GM21390 (cell line): ENCODE measurements around the gene ARL5C.

ENCODE experiments used
- ATAC-seq: cut with Tn5 transposase; IDR thresholded peaks from one replicate; pipeline ENCODE4 v1.9.1; 2021; ENCODE audit not compliant: unreplicated experiment

ARL5C gene

DNA sequence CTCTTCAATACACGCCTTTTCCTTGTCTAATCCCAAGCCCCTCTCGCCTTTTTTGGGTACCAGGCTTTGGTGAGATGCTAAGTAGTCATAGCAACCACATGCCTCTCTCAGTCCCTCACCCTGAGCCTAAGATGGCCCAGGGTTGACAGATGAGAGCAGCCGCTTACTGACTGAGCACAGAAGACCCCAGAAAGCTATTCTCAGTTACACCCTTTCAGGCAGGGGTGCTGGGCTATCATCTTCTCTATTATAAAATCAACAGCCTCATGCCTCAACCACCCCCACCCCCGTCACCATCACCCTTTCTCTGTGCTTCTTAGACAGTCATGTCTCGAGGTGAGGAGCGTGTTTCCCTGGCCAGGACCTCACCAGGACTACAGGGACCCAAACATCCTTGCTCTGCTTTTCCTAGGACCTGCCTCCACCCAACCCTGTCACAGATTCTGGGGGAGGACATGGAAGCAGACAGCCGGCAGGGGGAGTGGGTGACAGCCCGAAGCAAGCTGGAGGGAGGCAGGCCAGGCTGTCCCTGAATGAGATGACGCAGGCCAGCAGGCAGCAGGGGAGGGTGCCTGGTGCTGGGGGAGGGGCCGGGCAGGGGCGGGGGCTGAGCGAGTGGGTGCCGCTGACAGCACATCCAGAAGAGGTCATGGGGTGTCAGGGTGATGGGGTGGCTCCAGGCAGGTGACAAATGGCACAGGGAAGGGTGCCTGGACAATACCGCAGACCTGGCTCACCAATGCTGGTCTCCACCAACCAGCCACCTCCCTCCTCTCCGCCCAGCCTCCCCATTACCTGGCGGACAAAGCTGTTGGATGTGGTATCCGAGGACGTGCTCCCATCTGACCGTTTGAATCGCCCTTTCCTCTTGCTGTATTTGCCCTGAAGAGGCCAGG lies 28.4 kb upstream of the ARL5C start:
- no peak for ATAC-seq

DNA sequence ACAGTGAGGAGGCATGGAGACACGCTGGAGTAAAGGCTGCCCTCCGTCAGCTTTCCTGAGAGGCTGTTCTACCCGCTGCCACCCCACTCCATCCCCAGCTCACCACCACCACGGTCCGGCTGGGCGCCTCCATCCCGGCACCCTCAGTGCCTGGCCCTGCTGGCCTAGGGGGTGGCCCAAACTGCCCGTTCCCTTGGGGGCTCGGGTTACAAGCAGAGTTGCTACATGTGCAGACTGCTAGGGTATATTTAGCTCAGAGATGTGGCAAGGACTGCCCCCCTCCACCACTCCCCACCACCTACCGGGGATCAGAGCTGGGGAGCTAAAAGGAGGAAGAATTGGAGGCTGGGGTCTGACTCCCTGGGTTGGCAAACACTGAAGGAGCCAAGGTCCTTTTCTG lies 27.4 kb upstream of the ARL5C start:
- no peak for ATAC-seq

DNA sequence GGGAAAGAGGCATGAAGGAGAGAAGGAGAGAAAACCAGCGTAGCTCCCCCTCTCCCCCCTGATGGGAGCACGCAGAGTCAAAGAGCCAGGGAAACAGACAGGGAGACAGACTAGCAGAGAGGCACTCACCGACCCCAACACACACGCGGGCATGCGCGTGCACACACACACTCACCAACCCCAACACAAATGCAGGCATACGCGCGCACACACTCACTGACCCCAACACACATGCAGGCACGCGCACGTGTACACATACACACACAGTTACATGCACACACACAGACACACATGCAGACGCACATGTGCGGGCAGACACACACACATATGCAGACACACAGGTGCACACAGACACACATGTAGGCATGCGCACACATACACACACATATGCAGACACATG lies 26.9 kb upstream of the ARL5C start:
- ATAC-seq = no peak

DNA sequence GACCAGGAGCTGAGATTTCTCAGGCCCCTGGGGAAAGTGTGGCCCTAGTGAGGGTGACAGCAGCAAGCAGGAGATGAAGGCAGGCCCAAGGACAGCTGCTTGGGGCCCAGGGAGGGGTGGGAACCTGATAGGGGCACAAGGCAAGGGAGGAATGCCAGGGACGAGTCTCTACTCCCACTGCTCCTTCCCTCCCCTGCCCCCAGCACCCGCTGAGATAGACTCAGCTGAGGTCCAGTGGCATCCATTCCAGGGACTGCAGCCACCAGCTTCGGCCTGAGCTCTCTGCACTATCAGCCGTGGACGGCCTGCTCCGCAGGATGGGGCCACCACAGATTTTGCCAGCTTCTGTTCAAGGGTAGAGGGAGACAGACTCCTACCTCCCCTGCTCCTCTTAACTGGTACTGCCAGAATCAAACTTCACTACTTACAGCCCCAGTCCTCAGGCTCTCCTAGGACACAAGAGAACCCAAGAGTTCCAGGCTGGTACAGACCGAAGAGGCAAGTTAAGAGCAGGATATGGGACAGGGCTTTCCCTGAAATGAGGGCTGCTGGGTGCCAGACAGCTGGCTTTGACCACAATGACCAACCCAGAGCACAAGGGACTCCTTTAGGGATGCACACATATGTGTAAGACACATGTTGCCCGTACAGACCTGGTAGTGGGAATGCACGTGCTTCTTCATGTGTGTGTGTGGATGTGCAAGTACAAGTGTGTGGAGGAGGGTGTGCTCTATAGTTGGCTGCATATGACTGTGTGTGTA lies 26.0 kb upstream of the ARL5C start:
- ATAC-seq = no peak

DNA sequence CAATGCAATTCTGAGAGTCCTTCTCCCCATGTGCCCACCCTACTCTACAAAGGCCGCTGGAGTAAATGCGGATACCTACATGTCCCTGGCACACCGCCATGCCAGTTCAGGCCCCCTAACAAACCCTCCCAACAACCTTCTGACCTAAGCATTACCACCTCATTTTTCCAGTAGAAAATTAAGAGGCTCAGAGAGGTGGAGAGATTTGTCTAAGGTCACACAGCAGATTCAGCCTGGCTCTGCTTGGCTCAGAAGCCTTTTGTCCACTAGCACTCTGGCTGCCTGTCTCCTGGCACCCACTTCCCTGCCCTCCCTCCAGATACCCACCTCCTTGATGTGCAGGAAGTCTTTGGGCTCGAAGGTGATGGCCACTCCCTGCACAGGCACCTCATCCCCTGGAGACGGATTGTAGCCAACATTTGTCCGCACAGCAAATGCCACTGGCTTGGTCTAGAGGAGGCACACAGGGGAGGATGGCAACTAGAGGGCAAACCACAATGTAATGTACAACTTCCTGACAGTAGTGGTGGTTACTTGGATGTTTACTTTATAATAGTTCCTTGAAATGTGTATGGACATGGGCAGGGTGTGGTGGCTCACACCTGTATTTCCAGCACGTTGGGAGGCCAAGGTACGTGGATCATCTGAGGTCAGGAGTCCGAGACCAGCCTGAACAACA lies 21.3 kb upstream of the ARL5C start:
- no peak for ATAC-seq

DNA sequence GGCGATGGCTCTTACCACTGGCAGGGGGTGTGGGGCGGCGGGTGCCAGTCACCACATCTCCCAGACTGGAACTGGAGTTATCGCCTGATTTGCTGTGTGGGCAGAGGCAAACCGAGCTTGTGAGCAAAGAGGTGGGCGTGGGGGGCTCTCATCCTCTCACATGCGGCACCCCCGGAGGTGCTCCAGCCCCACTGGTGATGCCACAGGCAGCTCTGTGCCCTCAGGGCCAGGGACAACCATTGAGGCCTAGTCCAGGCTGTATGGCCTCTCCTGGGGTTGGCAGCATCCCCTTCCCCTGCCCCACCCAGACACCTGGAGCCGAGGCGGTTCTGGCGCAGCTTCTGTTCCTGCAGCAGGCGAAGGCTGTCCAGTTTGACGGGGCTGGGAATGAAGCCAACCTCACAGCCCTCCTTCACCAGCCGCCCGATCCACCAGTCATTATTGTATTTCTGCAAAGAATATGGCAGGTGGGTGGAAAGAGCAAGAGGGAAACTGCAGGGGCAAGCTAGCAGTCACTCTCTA lies 20.6 kb upstream of the ARL5C start:
- no peak for ATAC-seq

DNA sequence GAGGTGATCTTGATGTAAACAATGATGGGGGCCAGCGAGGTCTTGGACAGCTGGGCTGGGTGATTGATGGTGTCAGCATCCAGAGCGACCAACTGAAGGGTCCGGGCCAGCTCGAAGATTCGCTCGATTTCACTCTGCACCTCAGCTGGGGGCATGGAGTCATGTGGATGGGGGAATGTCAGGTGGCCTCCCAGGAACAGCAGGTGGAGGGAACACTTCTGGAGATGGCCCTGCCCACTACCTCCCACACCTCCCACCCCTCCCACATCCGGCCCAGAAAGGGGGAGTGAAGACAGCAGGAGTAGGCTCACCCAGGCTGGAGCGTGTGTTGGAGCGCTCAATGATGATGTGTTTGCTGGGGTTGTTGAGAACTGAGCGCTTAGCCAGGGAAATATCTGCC lies 17.8 kb upstream of the ARL5C start:
- no peak for ATAC-seq

DNA sequence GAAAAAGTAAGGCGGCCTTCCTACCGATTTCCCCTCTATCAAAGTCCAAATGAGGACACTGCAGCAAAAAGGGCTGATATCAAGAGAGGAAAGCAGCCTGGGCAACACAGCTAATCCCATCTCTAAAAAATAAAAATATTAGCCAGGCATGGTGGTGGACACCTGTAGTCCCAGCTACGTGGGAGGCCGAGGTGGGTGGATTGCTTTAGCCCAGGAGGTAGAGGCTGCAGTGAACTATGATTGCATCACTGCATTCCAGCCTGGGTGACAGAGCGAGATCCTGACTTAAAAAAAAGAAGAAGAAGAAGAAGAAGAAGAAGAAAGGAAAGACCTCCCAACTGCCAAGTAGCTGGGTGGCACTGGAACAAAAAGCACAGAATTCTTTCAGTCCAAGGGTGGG lies 17.1 kb upstream of the ARL5C start:
- ATAC-seq = no peak

DNA sequence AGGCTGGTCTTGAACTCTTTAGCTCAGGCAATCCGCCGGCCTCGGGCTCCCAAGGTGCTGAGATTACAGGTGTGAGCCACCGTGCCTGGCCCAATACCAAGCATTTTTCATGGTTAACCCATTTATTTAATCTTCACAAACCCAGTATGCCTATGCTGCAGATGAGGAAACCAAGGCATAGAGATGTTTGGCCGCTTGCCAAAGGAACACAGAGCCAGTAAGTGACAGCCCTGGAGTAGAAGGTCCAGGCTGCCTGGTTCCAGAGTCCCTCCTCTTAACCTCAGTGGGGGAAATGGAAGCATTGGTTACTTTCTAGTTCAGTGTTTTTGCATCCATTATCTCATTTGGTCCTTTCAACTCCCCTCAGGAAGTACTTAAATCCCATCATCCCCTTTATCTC lies 15.3 kb upstream of the ARL5C start:
- no peak for ATAC-seq

DNA sequence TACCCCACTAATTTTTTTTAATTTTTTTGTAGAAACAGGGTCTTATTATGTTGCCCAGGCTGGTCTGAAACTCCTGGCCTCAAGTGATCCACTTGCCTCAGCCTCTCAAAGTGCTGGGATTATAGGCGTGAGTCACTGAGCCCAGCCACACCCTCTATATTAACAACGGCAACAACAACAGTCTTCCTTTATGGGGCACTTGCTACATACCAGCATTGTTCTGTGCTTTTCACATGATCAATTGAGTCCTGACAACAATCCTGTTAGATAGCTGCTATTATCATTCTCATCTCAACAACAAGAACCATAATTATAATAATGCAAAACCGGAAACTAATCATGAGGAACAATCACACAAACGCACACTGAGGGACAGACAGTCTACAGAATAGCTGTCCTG lies 12.6 kb upstream of the ARL5C start:
- ATAC-seq = no peak

DNA sequence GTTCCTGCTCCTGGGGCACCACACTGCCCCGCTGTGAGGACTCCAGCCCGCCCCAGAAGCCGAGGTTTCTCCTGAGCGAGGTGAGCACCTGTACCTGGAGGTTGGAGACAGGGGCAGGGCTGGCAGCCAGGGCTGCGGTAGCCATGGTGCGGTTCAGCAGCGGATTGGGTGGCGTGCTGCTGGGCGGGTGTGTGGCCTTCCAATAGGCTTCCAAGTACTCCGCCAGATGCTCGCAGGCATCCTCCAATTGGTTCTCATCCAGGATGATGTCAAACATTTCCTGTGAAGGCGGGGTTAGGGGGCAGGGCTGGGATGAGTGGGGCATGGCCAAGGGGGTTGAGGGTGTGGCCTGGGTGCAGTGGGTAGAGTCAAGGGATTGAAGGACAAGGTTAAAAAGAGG lies 11.3 kb upstream of the ARL5C start:
- no peak for ATAC-seq

DNA sequence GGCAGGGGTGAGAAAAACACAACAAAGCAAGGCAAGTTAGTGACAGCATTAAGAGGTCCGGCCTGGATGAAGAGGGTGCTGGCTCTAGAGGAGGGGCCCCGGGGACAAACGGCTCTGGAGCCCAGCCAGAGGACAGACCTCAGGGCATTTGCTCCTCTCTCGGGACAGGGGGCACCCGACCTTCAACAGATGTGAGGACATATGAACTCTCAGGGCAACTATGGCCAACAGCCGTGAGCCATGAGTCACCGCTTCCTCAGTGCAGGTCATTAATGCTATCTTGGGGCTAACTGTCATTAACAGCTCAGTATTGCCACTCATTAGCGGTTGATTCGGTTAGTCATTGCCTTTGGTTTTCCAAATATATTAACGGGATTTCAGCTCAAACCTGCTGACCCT lies 9.7 kb upstream of the ARL5C start:
- ATAC-seq = no peak

DNA sequence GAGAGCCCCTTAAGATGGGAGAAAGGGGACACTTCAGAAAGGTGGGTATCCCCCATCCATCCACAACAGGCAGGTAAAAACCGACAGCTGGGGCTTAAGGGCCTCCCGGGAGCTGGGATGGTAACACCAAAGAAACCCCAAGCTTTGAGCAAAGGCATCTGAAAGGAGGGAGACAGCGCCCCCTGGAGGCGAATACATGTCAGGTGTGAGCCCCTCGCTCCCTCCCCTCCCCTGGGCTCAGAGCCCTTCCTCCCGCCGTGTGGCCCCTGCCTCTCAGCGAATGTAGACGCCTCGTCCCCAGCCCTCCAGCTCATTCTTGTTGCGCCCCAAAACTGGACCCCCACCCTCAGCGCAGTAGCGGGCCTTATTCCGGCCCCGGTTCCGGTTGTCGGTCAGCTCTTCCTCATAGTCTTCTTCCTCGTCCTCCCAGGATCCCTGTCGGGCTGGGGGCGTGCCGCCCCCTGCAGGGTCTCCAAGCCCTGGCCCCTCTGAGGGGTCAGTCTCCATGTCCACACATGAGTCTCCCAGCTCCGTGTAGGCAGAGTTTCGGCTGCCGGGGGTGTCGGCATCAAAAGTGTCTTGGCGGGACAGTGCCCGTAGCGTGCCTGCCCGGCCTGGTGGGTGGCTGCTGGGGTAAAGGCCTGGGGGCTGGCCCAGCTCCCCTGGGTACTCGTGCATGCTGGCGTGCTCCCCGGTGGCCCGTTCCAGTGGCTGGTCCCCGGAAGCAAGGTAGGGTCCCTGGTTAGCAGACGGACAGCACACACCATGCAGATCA lies 9.1 kb upstream of the ARL5C start:
- ATAC-seq = no peak

DNA sequence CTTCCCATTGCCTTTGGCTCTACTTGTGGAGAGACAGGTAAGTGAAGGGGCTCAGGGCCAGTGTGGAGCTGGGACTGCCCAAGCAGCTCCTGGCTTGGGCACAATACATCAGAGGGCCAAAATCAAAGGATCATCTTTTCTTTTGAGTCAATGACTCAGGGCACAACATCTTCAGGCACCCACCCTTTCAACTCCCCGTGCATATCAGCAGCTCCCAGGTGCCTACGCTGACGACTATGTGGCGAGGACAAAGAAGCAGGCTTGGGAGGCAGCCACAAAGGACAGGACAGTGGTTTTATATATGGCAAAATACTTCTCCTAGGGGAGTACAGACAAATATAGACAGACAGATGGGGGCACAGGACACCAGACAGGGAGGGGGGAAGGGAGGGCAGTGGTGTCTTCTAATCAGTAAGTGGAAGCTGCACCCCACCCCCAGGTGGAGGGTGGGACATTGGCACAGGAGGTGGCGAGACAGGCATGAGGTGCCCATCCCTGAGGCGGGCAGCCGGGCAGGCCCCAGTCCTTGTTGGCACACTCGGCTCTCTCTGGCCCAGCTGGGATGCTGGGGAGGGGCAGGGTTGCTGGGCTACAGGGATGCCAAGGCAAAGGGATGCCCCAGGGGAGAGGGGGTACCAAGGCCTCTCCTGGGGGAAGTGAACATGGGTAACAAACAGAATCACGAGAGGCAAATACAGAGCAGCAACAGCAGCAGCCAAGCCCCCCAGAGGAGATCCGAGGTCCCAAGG lies 7.7 kb upstream of the ARL5C start:
- ATAC-seq = no peak

DNA sequence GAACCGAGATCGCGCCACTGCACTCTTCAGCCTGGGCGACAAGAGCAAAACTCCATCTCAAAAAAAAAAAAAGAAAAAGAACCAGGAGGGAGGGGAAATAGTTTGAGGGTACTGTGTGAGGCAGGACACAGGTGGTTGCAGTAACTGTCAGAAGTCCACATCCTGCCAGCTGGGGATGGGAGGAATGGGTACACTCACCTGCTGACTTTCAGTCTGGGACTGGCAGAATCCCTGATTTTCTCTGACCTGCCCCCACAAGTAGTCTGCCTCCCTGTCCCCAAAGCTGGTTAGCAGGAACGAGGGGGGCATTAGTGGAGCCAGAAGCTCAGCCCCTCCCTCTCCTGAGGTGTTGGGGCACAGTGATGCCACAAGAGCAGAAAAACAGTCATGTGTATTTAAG lies 7.1 kb upstream of the ARL5C start:
- no peak for ATAC-seq

DNA sequence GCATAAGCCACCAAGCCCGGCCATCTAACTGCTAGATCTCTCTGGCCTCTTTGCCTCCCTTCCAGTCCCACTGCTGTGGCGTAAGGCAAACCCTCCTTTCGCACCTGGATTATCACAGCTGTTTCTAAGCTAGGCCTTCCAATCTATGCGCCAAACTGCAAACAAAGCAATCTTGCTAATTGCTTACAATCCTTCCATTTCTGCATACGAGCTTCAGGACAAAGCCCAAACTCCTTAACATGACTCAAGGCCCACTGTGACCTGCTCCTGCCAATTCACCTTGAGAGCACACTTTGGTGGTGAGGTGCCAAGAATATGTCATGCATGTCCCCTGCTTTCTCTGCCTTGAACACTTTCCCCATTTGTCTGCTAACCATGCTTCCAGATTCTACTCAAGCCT lies 6.0 kb upstream of the ARL5C start:
- no peak for ATAC-seq

DNA sequence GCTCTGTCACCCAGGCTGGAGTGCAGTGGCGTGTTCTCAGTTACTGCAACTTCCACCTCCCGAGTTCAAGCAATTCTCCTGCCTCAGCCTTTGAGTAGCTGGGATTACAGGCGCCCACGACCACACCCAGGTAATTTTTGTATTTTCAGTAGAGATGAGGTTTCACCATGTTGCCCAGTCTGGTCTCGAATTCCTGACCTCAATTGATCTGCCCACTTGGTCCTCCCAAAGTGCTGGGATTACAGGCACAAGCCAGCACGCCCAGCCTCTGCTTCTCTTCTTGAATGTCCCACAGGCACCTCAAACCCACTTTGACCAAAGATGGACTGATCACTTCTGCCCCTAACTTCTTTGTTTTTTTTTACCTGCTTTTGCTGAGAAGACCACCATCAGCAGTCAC lies 4.6 kb upstream of the ARL5C start:
- no peak for ATAC-seq

DNA sequence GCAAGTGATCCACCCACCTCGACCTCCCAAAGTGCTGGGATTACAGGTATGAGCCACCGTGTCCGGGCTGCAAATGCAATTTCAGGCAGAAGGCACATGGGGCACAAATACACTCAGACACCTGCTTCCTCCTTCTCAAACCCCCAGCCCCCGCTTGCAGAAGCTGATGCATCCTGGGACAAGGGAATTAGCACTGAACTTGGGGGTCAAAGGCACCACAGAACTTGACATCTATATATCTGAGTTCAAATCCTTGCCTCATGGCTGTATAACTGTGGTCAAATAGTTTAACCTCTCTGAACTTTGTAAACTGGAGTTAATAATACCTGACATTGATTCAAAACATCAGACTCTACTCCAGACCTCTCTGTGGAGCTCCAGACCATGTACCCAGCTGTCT lies 4.1 kb upstream of the ARL5C start:
- no peak for ATAC-seq

DNA sequence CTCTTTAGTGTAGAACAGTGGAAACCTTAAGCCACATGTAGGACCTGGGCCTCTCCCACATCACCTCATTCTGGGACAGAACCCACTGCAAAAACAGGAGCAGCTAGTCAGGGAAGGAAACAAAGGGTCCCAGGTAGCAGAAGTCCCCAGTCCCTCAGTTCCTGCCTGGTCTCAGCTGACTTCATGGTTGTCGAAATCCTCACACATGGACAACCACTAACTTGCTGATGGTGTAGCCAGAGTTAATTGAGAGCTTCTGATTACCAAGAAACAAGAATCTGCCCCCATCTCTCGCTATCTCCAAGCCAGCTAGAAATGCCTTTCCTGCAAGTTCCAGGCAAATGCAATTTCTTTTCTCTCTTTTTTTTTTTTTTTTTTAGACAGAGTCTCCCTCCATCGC lies 3.6 kb upstream of the ARL5C start:
- no peak for ATAC-seq

DNA sequence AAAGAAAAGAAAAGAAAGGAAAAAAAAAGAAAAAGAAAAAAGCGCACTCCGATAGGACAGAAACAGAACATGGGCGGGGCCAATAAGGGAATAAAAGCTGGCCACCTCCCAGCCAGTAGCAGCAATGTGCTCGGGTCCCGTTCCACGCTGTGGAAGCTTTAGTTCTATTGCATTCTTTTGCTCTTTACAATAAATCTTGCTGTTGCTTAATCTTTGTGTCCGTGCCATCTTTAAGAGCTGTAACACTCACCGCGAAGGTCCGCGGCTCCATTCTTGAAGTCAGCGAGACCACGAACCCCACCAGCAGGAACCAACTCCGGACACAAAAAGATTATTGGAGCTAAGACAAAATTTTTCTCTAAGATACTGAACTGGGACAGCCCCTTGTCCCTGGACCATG lies 3.1 kb upstream of the ARL5C start:
- ATAC-seq = no peak
